Left ventricle myocardium inferior (tissue), 1 donor: ENCODE measurements around the gene RGS7BP. TPM values are rescaled to one million over a fixed set of nuclear protein-coding genes. Genes with fewer than 3 reads are reported as not detected.

ENCODE experiments used
- DNase-seq: peaks from one replicate; pipeline ENCODE4 v3.0.0-alpha.2; 2020
- H3K27ac ChIP-seq: fragments of 200-600 bp; replicated peaks from 2 replicates; pipeline ENCODE4 v1.8.0; 2021
- H3K27me3 ChIP-seq: fragments of 200-600 bp; 2 replicates; pipeline ENCODE4 v1.8.0; 2021; ENCODE audit warnings: low read depth
- H3K36me3 ChIP-seq: fragments of 200-600 bp; 2 replicates; pipeline ENCODE4 v1.8.0; 2021
- H3K4me1 ChIP-seq: fragments of 200-600 bp; 2 replicates; pipeline ENCODE4 v1.8.0; 2021
- H3K4me3 ChIP-seq: fragments of 200-600 bp; 2 replicates; pipeline ENCODE4 v1.8.0; 2021; ENCODE audit warnings: mild to moderate bottlenecking, moderate library complexity
- H3K9me3 ChIP-seq: fragments of 200-600 bp; replicated peaks from 2 replicates; pipeline ENCODE4 v1.8.0; 2021
- intact Hi-C: fragments of 100-400 bp; cut with micrococcal nuclease; formaldehyde crosslinking; loops from one replicate; pipeline ENCODE4 v1.11.0; 2022
- total RNA-seq: library from RNA; stranded (reverse); fragmentation: NEBNext Ultra II Directional; extraction: Animal tissue kit (Norgen Biotek cat#: 25700); gene quantifications from one replicate; pipeline ENCODE4 v1.2.1, GENCODE V29; 2021
- TF ChIP-seq, protein P1 (sequence below): fragments of 200-600 bp; IDR thresholded peaks from 2 replicates; pipeline ENCODE4 v1.8.0; 2021; ENCODE audit warnings: antibody characterized with exemption, mild to moderate bottlenecking, borderline replicate concordance
- donor health status: DM: no; HTN: yes; CAD: no; lungs with severe emphysema.

Gene RGS7BP
- total RNA-seq, 1 donor from 2014 or later = 3.6 TPM

DNA sequence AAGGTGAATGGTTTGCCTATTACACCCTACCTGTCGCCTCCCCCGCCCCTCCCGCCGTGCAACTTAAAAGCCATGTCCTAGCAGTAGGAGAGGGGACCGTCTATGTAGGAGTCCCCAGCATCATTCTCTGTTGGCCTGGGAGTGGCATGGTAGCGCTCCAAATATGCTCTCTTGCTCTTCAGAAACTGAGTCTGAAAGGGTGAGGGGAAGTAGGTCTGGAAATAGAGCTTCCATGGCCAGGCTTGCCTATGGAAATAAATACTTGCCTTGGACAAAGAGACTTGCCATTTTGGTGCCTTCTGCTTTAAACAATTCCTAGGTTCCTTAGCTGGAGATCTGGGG, 1.4 kb downstream of the RGS7BP start:
- peaks cover 52% of the 10 kb centered on the region for H3K27me3 ChIP-seq
- H3K27ac ChIP-seq = no peak overlapping the region
- TF ChIP-seq, protein P1, sequence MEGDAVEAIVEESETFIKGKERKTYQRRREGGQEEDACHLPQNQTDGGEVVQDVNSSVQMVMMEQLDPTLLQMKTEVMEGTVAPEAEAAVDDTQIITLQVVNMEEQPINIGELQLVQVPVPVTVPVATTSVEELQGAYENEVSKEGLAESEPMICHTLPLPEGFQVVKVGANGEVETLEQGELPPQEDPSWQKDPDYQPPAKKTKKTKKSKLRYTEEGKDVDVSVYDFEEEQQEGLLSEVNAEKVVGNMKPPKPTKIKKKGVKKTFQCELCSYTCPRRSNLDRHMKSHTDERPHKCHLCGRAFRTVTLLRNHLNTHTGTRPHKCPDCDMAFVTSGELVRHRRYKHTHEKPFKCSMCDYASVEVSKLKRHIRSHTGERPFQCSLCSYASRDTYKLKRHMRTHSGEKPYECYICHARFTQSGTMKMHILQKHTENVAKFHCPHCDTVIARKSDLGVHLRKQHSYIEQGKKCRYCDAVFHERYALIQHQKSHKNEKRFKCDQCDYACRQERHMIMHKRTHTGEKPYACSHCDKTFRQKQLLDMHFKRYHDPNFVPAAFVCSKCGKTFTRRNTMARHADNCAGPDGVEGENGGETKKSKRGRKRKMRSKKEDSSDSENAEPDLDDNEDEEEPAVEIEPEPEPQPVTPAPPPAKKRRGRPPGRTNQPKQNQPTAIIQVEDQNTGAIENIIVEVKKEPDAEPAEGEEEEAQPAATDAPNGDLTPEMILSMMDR = no peak
- no peaks in the 10 kb centered on the region for H3K36me3 ChIP-seq
- peaks cover 19% of the 10 kb centered on the region for H3K4me1 ChIP-seq
- intact Hi-C loops = loop anchor here (10.0 kb wide), 1 partner anchor 108 kb away; no protein-coding TSS in a partner anchor
- H3K9me3 ChIP-seq = no peaks in the 10 kb centered on the region
- no peak for DNase-seq
- H3K4me3 ChIP-seq = peak overlapping the region; percentile 72

- Histone ChIP-seq H3K9me3 (no peaks in the 10 kb centered on the region), H3K36me3 (no peaks in the 10 kb centered on the region), H3K4me1 (peaks cover 29% of the 10 kb centered on the region), H3K27me3 (peaks cover 30% of the 10 kb centered on the region), H3K27ac (no peak overlapping the region), H3K4me3 (no peak overlapping the region)
- TF ChIP-seq, protein P1 = no peak
- intact Hi-C loops = loop anchor here (10.0 kb wide), 1 partner anchor 105 kb away; no protein-coding TSS in a partner anchor
- DNase-seq = no peak
Measured at GRCh38 chr5:64509828-64510227, 4.0 kb downstream of the RGS7BP start.

GRCh38 chr5:64513492-64513891, 7.7 kb downstream of the RGS7BP start:
- Histone ChIP-seq H3K36me3 (no peaks in the 10 kb centered on the region), H3K4me1 (peaks cover 17% of the 10 kb centered on the region), H3K9me3 (no peaks in the 10 kb centered on the region), H3K4me3 (no peak overlapping the region), H3K27ac (no peak overlapping the region), H3K27me3 (no peaks in the 10 kb centered on the region)
- no peak for DNase-seq
- TF ChIP-seq, protein P1 = no peak
- intact Hi-C loops = no loop called here

DNA sequence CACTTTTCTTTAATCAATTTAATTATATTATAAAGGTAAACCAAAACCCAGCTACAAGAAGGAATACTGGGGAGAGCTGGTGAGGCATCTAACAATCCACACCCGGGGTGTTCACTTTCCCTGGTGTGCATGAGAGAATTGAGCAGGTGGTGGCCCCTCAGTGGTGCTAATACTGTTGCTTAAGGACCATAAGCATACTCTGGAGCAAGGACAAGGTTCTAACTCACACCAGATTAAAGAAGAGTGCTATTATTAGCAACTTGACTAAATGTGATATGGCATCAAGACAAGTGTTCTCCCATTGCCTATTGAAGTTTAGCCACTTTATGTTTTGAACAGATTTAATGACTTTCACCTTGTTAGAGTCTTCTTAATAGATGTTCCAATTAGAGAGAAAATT, 8.8 kb downstream of the RGS7BP start:
- Histone ChIP-seq H3K4me3 (no peak overlapping the region), H3K27ac (no peak overlapping the region), H3K36me3 (no peaks in the 10 kb centered on the region), H3K9me3 (no peaks in the 10 kb centered on the region), H3K27me3 (no peaks in the 10 kb centered on the region), H3K4me1 (peaks cover 17% of the 10 kb centered on the region)
- TF ChIP-seq, protein P1 = no peak
- no peak for DNase-seq
- intact Hi-C loops = no loop called here

- intact Hi-C loops = no loop called here
- H3K27ac ChIP-seq = no peak overlapping the region
- peaks cover 17% of the 10 kb centered on the region for H3K4me1 ChIP-seq
- no peak for DNase-seq
- no peaks in the 10 kb centered on the region for H3K9me3 ChIP-seq
- H3K4me3 ChIP-seq = no peak overlapping the region
- H3K36me3 ChIP-seq = no peaks in the 10 kb centered on the region
- H3K27me3 ChIP-seq = no peaks in the 10 kb centered on the region
- TF ChIP-seq, protein P1 = no peak
Measured at GRCh38 chr5:64516216-64516615, 10.4 kb downstream of the RGS7BP start.

- Histone ChIP-seq H3K4me1 (peaks cover 27% of the 10 kb centered on the region), H3K27ac (no peak overlapping the region), H3K27me3 (no peaks in the 10 kb centered on the region), H3K36me3 (no peaks in the 10 kb centered on the region), H3K9me3 (no peaks in the 10 kb centered on the region), H3K4me3 (no peak overlapping the region)
- DNase-seq = no peak
- intact Hi-C loops = no loop called here
- TF ChIP-seq, protein P1 = no peak
Measured at GRCh38 chr5:64518793-64519192, 13.0 kb downstream of the RGS7BP start.
